HG03103 (cell line): ENCODE results near the gene FABP3.

ENCODE experiments used
- ATAC-seq: cut with Tn5 transposase; IDR thresholded peaks from one replicate; pipeline ENCODE4 v1.9.1; 2021; ENCODE audit warnings: low read depth; ENCODE audit not compliant: unreplicated experiment

Gene FABP3

GRCh38 chr1:31373897-31374486 lies 1.1 kb upstream of the FABP3 start:
- ATAC-seq, result no peak

GRCh38 chr1:31372751-31373055 lies 173 bp downstream of the FABP3 start:
- no peak for ATAC-seq

DNA sequence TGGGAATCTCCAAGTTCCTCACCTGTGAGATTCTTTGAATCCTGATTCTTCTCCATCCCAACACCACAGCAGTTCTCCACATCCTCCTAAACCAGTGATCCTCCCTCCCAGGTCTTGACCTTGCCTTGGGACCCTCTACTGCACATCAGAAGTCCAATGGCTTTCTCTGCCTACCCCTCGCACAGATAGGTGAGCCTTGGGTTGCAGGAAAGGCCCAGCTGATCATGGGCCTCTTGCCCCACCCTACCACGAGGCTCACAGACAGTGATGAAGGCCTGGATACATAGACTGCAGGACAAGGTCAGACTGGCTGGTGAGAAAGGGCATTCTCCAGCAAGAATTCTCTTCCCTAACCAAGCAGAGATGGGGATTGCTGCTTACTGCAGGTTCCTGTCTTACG lies 825 bp downstream of the FABP3 start:
- no peak for ATAC-seq

- ATAC-seq, result no peak
Observed at GRCh38 chr1:31371121-31371959, 1.5 kb downstream of the FABP3 start.

DNA sequence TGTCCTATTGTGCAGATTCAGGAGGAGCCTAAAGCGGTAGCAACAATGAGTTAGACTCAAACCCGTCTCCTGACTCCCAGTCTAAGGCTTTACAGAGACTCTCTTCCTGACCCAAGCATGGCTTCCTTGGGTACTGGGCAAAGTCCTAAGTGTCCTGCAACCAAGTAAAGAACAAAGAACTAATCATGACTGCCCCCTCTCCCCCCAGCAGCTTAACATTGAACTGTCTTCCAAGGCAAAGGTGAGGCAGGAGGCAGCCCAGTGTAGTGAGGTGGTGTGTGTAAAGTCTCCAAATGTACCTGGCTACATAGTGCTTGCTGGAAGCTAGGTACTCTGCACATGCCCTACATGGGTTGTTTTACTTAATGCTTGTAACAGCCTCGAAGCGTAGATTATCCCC lies 2.3 kb downstream of the FABP3 start:
- ATAC-seq, result no peak

DNA sequence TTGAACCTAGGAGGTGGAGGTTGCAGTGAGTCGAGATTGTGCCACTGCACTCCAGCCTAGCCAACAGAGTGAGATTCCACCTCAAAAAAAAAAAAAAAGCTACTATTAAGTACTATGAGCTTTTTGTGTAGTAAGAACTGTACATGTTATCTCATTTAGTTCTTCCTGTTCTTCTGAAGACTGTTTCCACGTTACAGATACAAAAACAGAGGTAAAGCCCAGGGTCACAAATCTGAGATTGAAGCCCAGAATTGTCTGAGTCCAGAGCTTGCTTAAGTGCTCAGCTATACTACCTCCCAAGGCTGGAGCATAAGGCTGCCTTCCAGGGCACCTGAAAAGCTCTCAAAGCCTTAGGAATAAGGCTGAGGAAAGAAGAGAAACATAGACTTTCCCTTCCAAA lies 2.9 kb downstream of the FABP3 start:
- ATAC-seq, result no peak

- no peak for ATAC-seq
Observed at GRCh38 chr1:31368611-31369107, 4.2 kb downstream of the FABP3 start.

DNA sequence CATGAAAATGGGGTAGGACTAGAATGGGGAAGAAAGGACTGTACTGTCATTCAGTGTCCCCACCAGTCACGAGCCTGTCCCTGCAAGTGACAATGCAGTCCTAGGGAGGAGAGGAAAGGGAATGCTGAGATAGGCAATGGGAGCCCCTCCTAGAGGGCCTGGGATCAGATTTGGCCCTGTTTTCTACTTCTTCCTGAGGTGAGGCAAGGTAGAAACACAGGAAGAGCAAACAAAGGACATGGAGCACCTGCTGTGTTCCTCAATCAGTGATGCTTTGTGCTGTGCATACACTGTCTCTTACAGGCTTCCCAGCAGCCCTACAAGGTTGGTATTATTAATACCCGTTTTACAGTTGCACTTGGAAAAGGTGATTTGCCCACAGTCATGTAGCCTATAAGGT lies 6.1 kb downstream of the FABP3 start:
- no peak for ATAC-seq

- ATAC-seq, result no peak
Observed at GRCh38 chr1:31364561-31365250, 8.2 kb downstream of the FABP3 start.

DNA sequence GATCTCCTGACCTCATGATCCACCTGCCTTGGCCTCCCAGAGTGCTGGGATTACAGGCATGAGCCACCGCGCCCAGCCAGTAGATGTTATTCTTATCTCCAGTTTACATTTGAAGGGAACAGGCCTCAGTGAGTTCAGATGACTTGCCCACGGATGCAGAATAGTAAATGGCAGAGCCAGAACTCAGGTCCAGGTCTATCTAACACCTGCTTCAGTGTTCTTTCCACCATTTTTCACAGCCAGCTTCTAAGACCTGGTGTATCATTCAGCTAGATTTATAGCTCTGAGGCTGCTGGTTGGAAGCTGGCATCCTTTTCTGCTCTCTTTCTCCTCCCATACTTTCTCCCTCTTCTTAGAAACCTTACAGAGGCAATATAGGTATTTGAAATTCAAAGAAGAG lies 10.8 kb downstream of the FABP3 start:
- ATAC-seq, result no peak

- no peak for ATAC-seq
Observed at GRCh38 chr1:31361607-31362006, 11.3 kb downstream of the FABP3 start.

GRCh38 chr1:31356427-31356826 lies 16.4 kb downstream of the FABP3 start:
- ATAC-seq, result no peak

GRCh38 chr1:31354283-31354682 lies 18.6 kb downstream of the FABP3 start:
- no peak for ATAC-seq

DNA sequence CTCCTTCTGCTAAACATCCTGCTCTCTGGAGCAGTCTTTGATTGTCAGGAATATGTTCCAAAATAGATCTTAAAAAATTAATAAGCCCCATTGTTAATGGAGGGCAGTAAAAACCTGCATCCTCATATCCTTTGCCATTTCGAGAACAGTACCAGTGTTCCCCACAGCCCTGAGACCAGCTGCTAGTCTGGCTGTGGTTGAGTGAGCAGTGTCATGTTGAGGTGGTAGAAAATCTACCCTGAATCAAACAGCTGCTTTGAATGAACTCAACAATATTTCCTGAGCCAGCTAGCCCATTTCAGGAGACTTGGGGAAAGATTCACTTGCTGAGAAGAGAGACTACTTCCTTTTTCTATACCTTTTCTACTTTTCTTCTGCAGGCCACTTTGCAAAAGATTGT lies 24.4 kb downstream of the FABP3 start:
- no peak for ATAC-seq

- no peak for ATAC-seq
Observed at GRCh38 chr1:31346785-31347184, 26.1 kb downstream of the FABP3 start.

DNA sequence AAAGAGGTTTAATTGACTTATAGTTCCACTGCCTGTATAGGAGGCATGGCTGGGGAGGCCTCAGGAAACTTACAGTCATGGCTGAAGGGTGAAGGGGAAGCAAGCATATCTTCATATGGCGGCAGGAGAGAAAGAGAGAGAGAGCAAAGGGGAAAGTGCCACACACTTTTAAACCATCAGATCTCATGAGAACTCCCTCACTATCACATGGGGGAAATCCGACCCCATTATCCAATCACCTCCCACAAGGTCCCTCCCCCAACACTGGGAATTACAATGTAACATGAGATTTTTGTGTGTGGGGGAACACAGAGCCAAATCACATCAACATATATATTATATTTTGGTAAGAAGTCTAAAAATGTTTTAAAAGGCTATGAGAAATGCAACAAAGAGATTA lies 27.2 kb downstream of the FABP3 start:
- no peak for ATAC-seq

- ATAC-seq, result no peak
Observed at GRCh38 chr1:31344503-31344902, 28.4 kb downstream of the FABP3 start.

- no peak for ATAC-seq
Observed at GRCh38 chr1:31336687-31337467, 36.0 kb downstream of the FABP3 start.

GRCh38 chr1:31335007-31335406 lies 37.9 kb downstream of the FABP3 start:
- no peak for ATAC-seq

- no peak for ATAC-seq
Observed at GRCh38 chr1:31327381-31327780, 45.5 kb downstream of the FABP3 start.

GRCh38 chr1:31326461-31326860 lies 46.4 kb downstream of the FABP3 start:
- no peak for ATAC-seq
